Activated CD8-positive, alpha-beta memory T cell treated with anti-CD3 and anti-CD28 coated beads for 1 hour (primary cell): ENCODE results near the gene WDR93.
"Not testable (repeated sequence)": the region's sequence is repeated elsewhere in the genome, so short reads cannot be mapped to it uniquely, and the experiment has no call there.

Experiments
- DNase-seq, 2 donors: peaks; one replicate each; pipeline ENCODE4 v3.0.0-alpha.2; 2020; ENCODE audit warnings: low read depth in 1 of 2; ENCODE audit errors: extremely low read depth in 1 of 2

Gene WDR93

GRCh38 chr15:89784686-89784960 lies 94.0 kb downstream of the WDR93 start:
- DNase-seq: no peak

- DNase-seq: no peak
Observed at GRCh38 chr15:89785064-89785773, 94.6 kb downstream of the WDR93 start.

DNA sequence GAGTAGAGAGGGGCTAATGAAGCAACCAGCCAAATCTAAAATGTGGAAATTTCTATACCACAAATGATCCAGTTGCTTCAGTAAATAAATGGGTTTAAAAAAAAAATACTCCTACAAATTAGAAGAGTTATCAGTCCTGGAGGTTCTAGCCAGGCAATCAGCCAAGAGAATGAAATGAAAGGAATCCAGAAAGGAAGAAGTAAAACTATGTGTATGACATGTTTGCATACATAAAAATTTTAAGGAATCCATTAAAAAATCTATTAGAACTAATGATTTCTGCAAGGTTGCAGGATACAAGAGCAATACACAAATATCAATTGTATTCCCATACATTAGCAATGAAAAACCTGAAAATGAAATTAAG lies 95.1 kb downstream of the WDR93 start:
- no peak for DNase-seq

GRCh38 chr15:89787944-89788343 lies 97.3 kb downstream of the WDR93 start:
- DNase-seq: no peak

- not testable (repeated sequence) for DNase-seq
Observed at GRCh38 chr15:89788585-89788984, 98.0 kb downstream of the WDR93 start.

DNA sequence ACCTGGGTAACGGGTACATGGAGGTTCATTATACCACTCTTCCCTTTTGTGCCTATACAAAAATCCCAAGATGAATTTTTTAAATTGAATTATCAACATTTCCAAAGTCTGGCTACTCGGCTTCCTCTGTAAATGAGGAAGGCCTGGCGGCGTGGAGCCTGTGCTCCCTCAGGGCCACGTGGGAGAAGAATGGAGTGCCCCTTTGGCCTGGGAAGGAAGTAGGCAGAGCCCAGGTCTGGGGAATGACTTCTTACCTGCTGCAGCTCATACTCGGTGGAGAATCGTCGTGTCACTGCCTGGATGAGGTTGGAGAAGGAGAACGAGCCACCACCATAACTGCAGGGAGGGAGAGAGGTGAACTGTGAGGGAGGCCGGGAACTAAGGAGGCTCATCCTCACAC lies 99.6 kb downstream of the WDR93 start:
- no peak for DNase-seq

GRCh38 chr15:89790661-89791060 lies 100.0 kb downstream of the WDR93 start:
- no peak for DNase-seq

DNA sequence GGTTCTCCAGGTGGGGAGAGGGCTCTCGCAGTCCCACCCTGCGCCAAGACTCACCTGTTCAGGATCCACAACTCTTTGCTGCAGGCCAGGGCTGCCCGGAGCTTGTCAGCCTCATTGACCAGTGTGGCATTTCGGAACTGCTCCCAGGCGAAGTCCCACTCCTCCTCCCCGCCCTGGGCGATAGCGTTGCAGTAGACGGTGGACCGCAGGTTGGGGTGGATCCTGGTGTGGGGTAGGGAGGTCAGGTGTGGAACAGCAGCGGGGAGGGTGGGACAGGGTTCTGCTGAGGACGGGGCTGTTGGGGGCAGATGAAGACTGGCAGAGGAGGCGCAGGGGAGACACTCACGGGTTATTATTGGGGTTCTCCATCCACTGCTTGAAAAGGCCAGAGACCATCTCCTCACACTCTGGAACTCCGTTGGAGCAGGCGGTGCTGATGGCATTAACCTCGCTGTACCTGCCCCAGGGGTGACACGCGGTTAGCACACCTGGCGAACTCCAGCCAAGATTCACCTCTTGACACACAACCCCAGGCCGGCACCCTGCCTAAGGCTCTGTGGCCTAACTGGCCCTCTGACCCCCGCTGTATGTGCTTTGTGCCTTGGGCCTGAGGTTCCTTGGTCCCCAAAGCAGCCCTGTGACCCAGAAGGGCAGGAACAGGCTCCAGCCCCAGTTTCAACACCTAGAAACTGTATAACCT lies 101.6 kb downstream of the WDR93 start:
- DNase-seq: no peak
